Measurements from ENCODE around the gene UBXN7. TPM values are rescaled to one million over a fixed set of nuclear protein-coding genes. Genes with fewer than 3 reads are reported as not detected.

Gene UBXN7
- total and polyA plus RNA-seq, 9 of the 15 experiments (the other 6 are each of a cell fraction or from before 2014, with no cell fraction given): 3.5 to 44.6 (median 13.4) TPM

DNA sequence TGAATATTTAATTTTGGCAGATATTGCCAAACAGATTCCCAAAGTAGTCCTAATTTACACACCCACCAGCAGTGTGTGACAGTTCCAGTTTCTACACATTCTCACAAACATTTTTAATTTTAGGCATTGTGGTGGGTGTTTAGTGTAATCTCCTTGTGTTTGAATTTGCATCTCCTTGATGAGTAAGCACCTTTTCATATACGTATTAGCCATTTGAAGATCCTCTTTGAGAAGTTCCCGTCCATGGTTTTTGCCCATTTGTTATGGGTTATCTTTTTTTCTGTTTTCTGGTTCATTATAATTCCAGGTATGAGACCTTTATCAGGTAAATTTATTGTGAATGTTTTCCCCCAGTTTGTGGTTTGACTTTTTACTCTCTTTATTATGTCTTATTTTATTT, 91.8 kb downstream of the UBXN7 start:
- DNase-seq (ENCODE audit: extremely low read depth in 1 of 4, low spot score in 3 of 4) (peak in 2 of 4 experiments; percentile 34 to 47), ATAC-seq (no peak), FAIRE-seq (no peak)
- H4K20me1 ChIP-seq (replicated peaks; ENCODE audit: control insufficient read depth, insufficient read depth, low read length): no peaks in the 10 kb centered on the region
- in situ Hi-C loops (cut with MboI) (no loop called here), intact Hi-C loops (cut with micrococcal nuclease) (no loop called here)
- peak overlapping the region; percentile 100 for H3K27ac ChIP-seq (ENCODE audit: extremely low read depth, low read depth, low read length)
- ChIA-PET CTCF (ENCODE audit: low intra/inter-chr PET ratio) (no interaction called here), POLR2A (interaction anchor here (0.6 to 1.8 kb wide), 3 partner anchors 9 to 14 kb away, joined by 3 to 7 read pairs (median 4); no protein-coding TSS in a partner anchor)
- H3K4me2 ChIP-seq (ENCODE audit: insufficient read depth, low read length): peak overlapping the region; percentile 100
- 0% methylated on average over 2 of the region's 2 CpGs for WGBS (ENCODE audit: insufficient coverage, low coverage, missing lambda C conversion rate)
- peaks cover 61% of the 10 kb centered on the region for H3K79me2 ChIP-seq (ENCODE audit: control insufficient read depth, insufficient read depth, low read length)
- peaks cover 10 to 32% of the 10 kb centered on the region in 2 experiments for H3K4me1 ChIP-seq (replicated peaks in 1 of 2; ENCODE audit: control insufficient read depth in 2 of 2, insufficient read depth in 2 of 2, low read length in 2 of 2)
- H3K9me3 ChIP-seq (replicated peaks; ENCODE audit: control insufficient read depth, insufficient read depth, low read depth, low read length): no peaks in the 10 kb centered on the region; the same call in 1 of the 2 replicates
- H3K4me3 ChIP-seq: peak overlapping the region; percentile 54
- no peaks in the 10 kb centered on the region for H3K9me1 ChIP-seq (ENCODE audit: control insufficient read depth, insufficient read depth, low read length)
- peak overlapping the region in 1 of 2 experiments; percentile 93; a peak in 2 of 4 replicates for H3K9ac ChIP-seq (ENCODE audit: insufficient read depth in 1 of 2, low read depth in 2 of 2, low read length in 2 of 2)
- H2AFZ ChIP-seq (ENCODE audit: low read depth, low read length): peak overlapping the region; percentile 68
- no TSS peak for BruUV-seq (replicated peaks)
- peaks cover 7% of the 10 kb centered on the region; the same call in 2 of the 3 replicates for H3K36me3 ChIP-seq (ENCODE audit: control insufficient read depth, insufficient read depth, low read length)
- no peaks in the 10 kb centered on the region for H3K27me3 ChIP-seq (ENCODE audit: control insufficient read depth in 2 of 2, insufficient read depth in 2 of 2, low read length in 2 of 2)
- TF ChIP-seq NCOR1 (IDR thresholded peaks at IDR 0.05): peak; percentile 17; the same call in 1 of the 2 replicates
- TF ChIP-seq RBM14 (IDR thresholded peaks at IDR 0.05; ENCODE audit: borderline replicate concordance, insufficient read depth, low read depth, low read length): no peak
- TF ChIP-seq ZNF518B (CRISPR knock-in tag; IDR thresholded peaks at IDR 0.05): no peak
- TF ChIP-seq CBX1 (IDR thresholded peaks at IDR 0.05; ENCODE audit: low read depth): no peak
- TF ChIP-seq TRIM24 (IDR thresholded peaks at IDR 0.05): 0 out of 4 replicates have a peak, but pooled peaks of 1 of the 2 experiments have one; percentile 11
- TF ChIP-seq HBP1 (CRISPR knock-in tag; IDR thresholded peaks at IDR 0.05): no peak
- no peak for TF ChIP-seq EGR1 (conservative IDR thresholded peaks at IDR 0.05)
- TF ChIP-seq MAFK (IDR thresholded peaks at IDR 0.05; ENCODE audit: low read length): peak; percentile 73
- no peak for TF ChIP-seq PML (IDR thresholded peaks at IDR 0.05; ENCODE audit: low read length)
- no peak for TF ChIP-seq STAT6 (CRISPR knock-in tag; IDR thresholded peaks at IDR 0.05)

Measured in K562 (cell line).